Ishikawa (cell line): ENCODE results near the gene ASPRV1.

Source experiments
- CREB1 ChIP-seq: IDR thresholded peaks from 2 replicates; pipeline ENCODE4 v1.6.1; 2012; ENCODE audit warnings: low read depth
- EGR1 ChIP-seq: IDR thresholded peaks from 2 replicates; pipeline ENCODE4 v1.6.1; 2012
- EP300 ChIP-seq: IDR thresholded peaks from 2 replicates; pipeline ENCODE4 v1.6.1; 2012; ENCODE audit warnings: borderline replicate concordance
- FOXM1 ChIP-seq: IDR thresholded peaks from 2 replicates; pipeline ENCODE4 v1.6.1; 2012; ENCODE audit warnings: low read depth, borderline replicate concordance
- NFIC ChIP-seq: IDR thresholded peaks from 2 replicates; pipeline ENCODE4 v1.6.1; 2012
- RAD21 ChIP-seq: IDR thresholded peaks from 2 replicates; pipeline ENCODE4 v1.6.1; 2012; ENCODE audit warnings: low read depth
- TAF1 ChIP-seq: IDR thresholded peaks from 2 replicates; pipeline ENCODE4 v1.6.1; 2012; ENCODE audit warnings: low read depth, mild to moderate bottlenecking
- TCF12 ChIP-seq: IDR thresholded peaks from 2 replicates; pipeline ENCODE4 v1.6.1; 2012; ENCODE audit warnings: low read depth
- TEAD4 ChIP-seq: IDR thresholded peaks from 2 replicates; pipeline ENCODE4 v1.6.1; 2012
- YY1 ChIP-seq: IDR thresholded peaks from 2 replicates; pipeline ENCODE4 v1.6.1; 2012; ENCODE audit warnings: low read depth
- ZBTB7A ChIP-seq: IDR thresholded peaks from 2 replicates; pipeline ENCODE4 v1.6.1; 2012; ENCODE audit warnings: low read depth
- TF ChIP-seq, protein P1 (sequence below): IDR thresholded peaks from 2 replicates; pipeline ENCODE4 v1.6.1; 2012
- TF ChIP-seq, protein P2 (sequence below): IDR thresholded peaks from 2 replicates; pipeline ENCODE4 v1.6.1; 2012; ENCODE audit warnings: low read depth, mild to moderate bottlenecking
- TF ChIP-seq, protein P3 (sequence below): IDR thresholded peaks from 2 replicates; pipeline ENCODE4 v1.6.1; 2012

DNA sequence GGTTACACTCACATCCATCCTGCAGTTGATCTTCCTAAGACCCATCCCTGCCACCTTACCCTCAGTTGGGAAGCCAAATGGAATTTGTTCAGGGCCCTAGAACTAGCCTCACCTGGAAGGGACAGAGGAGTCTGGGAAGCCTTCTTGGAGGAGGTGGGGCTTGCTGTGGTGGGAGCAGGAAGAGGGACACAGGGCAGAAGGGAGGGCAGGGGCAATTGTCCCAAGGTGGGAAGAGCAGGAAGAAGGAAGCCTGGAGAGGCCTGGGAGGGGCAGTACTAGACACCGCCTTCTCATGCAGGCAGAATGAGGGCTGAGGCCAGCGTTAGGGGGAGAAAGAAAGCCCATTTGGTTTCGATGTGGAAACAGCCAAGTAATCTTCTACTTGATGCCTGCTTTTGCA is 34.1 kb upstream of the ASPRV1 start:
- TF ChIP-seq FOXM1 (no peak), EGR1 (no peak), RAD21 (no peak), TCF12 (no peak), ZBTB7A (no peak), EP300 (no peak), YY1 (no peak), CREB1 (no peak), TAF1 (no peak), TEAD4 (no peak), NFIC (no peak)
- TF ChIP-seq, protein P1, sequence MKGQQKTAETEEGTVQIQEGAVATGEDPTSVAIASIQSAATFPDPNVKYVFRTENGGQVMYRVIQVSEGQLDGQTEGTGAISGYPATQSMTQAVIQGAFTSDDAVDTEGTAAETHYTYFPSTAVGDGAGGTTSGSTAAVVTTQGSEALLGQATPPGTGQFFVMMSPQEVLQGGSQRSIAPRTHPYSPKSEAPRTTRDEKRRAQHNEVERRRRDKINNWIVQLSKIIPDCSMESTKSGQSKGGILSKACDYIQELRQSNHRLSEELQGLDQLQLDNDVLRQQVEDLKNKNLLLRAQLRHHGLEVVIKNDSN = no peak
- TF ChIP-seq, protein P2, sequence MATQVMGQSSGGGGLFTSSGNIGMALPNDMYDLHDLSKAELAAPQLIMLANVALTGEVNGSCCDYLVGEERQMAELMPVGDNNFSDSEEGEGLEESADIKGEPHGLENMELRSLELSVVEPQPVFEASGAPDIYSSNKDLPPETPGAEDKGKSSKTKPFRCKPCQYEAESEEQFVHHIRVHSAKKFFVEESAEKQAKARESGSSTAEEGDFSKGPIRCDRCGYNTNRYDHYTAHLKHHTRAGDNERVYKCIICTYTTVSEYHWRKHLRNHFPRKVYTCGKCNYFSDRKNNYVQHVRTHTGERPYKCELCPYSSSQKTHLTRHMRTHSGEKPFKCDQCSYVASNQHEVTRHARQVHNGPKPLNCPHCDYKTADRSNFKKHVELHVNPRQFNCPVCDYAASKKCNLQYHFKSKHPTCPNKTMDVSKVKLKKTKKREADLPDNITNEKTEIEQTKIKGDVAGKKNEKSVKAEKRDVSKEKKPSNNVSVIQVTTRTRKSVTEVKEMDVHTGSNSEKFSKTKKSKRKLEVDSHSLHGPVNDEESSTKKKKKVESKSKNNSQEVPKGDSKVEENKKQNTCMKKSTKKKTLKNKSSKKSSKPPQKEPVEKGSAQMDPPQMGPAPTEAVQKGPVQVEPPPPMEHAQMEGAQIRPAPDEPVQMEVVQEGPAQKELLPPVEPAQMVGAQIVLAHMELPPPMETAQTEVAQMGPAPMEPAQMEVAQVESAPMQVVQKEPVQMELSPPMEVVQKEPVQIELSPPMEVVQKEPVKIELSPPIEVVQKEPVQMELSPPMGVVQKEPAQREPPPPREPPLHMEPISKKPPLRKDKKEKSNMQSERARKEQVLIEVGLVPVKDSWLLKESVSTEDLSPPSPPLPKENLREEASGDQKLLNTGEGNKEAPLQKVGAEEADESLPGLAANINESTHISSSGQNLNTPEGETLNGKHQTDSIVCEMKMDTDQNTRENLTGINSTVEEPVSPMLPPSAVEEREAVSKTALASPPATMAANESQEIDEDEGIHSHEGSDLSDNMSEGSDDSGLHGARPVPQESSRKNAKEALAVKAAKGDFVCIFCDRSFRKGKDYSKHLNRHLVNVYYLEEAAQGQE = no peak
- TF ChIP-seq, protein P3, sequence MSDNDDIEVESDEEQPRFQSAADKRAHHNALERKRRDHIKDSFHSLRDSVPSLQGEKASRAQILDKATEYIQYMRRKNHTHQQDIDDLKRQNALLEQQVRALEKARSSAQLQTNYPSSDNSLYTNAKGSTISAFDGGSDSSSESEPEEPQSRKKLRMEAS = no peak
